Measurements from ENCODE around the gene NHERF2.

The NHERF2 gene

DNA sequence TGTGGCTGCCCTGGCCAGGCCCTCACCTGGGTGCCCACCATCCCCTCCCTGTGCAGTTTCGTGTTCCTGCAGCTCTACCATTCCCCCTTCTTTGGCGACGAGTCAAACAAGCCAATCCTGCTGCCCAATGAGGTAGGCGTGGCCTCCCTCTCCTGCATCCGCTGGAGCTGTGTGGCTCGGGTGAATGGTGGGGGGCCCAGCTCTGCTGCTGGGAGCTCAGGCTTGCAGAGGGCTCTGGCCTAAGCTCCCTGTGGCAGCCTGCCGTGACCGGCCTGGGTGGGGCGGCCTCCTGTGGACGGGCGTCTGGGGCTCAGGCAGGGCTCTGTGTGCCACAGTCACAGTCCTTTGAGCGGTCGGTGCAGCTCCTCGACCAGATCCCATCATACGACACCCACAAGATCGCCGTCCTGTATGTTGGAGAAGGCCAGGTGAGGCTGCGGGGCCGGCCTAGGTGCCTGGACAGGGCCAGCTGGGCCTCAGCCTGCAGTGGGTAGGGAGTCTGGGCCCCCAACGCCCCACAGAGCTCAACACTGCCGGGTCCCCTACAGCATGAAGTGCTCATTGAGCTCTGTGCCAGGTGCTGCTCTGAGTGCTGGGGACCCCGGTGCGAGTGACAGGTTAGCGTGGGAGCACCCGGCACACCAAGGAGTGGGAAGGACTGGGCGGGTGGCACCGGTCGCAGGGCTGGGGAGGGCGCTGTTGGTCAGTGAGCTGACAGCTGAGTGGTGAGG is 58.4 kb downstream of the NHERF2 start:
- no peak for DNase-seq

DNA sequence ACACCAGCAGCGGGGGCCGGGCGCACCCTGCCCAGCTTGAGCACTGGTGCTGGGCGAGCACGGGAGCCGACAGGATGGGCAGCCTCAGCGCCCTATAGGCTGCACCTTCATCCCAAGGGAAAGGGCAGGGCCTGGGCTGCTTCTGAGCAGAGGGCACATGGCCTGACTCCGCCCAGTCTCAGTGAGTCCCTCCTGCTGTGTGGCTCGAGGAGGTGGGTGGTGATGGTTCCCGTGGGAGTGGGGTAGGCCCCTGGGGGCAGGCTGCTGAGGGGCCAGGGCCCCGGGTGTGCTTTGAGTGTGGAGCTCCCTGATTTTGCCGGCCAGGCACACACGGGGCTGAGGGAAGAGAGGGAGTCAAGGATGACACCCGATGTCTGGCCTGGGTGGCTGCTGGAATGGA is 59.0 kb downstream of the NHERF2 start:
- DNase-seq: no peak

DNA sequence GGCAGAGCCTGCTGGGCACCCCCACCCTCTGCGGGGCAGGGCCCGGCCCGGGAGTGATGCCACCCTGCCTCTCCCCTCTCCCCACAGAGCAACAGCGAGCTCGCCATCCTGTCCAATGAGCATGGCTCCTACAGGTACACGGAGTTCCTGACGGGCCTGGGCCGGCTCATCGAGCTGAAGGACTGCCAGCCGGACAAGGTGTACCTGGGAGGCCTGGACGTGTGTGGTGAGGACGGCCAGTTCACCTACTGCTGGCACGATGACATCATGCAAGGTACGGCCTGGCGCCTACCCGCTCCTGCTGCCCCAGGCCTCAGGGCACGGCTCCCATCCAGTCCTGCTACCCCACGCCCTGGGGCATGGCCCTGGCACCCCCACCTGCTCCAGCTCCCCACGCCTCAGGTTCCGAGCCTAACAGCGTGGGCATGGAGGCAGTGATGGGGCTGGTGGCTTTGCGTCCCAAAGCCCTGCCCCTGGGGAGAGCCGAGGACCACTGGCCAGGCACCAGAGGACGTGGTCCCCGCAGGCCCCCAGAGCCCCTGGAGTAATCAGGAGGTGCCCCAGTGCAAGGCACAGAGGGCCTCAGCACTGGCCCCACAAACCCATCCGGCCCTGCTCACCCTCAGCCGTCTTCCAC is 59.5 kb downstream of the NHERF2 start:
- DNase-seq: no peak

DNA sequence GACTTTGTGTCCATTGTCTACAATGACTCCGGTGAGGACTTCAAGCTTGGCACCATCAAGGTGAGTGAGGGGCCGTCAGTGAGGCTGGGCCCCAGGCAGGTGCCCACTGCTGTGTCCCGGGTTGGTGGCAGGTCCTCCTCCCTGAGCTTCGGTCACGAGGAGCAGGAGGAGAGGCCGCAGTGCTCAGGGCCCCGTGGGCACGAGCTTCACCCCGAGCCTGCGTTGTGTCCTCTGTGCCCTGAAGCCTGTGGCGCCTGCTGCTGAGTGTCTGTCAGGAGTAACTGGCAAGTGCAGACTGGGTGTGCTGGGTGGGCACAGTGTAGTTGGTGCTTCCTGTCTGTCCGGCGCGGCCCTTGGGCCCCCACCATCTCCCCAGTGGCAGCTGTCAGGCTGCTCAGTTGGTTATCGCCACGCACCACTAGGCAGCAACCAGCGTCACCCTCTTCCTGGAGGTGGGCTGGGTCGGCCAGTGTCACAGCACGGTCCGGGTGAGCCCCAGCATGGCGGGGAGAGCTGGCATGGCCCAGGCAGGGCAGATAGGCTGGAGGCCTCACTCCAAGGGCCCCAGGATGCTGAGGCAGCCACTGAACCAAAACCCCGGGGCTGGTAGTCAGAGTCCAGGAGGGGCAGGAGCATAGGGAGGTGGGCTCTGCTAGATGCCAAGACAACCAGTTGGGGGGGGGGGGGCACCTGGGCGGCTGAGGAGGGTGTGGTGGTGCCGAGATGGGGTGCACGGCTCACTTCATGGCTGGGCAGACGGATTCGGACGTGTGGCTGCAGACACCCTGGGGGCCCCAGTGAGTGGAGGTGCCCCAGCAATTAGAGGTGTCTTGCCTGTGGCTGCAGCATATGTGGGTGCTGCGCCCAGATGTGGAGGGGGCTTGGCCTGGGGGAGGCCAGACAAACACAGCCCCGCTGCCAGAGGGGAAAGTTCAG is 60.4 kb downstream of the NHERF2 start:
- DNase-seq: no peak

DNA sequence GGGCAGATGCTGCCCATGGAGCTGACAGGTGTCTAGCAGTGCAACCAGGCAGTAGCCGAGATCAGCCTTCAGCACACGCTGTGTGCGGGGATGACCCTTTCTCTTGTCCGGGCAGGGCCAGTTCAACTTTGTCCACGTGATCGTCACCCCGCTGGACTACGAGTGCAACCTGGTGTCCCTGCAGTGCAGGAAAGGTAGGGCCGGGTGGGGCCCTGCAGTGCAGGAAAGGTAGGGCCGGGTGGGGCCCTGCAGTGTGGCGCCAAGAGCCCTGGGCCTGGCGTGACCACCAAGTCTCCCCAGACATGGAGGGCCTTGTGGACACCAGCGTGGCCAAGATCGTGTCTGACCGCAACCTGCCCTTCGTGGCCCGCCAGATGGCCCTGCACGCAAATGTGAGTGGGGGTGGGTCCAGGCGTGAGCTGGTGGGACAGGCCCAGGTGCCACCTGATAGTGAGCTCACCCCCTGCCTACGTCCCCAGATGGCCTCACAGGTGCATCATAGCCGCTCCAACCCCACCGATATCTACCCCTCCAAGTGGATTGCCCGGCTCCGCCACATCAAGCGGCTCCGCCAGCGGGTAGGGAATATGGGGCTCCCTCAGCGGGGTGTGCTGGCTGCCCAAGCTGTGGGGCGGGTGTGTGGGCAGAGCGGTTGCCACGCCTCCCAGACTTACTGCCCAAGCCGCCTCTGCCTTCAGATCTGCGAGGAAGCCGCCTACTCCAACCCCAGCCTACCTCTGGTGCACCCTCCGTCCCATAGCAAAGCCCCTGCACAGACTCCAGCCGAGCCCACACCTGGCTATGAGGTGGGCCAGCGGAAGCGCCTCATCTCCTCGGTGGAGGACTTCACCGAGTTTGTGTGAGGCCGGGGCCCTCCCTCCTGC is 61.3 kb downstream of the NHERF2 start:
- no peak for DNase-seq

Measured in NCI-H1694 (cell line).